Measurements from ENCODE around the gene TNFRSF4.

DNA sequence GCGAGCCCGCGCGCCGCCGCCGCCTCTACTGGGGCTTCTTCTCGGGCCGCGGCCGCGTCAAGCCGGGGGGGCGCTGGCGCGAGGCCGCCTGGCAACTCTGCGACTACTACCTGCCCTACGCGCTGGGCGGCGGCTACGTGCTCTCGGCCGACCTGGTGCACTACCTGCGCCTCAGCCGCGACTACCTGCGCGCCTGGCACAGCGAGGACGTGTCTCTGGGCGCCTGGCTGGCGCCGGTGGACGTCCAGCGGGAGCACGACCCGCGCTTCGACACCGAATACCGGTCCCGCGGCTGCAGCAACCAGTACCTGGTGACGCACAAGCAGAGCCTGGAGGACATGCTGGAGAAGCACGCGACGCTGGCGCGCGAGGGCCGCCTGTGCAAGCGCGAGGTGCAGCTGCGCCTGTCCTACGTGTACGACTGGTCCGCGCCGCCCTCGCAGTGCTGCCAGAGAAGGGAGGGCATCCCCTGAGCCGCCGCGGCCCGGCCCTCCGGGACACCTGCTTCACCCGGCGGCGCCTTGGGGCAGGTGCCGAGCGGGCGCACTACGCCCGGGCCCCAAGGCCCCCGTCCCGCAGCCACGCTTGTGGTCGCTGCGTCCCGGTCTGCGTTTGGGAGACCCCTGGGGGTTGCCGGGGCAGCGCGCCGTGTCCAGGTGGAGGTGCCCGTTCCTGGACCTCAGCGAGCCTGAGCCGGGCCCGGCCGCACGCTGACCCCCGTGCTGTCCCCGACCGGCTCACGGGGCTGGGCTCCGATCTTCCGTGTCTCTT lies 19.0 kb upstream of the TNFRSF4 start:
- TF ChIP-seq, protein P1, sequence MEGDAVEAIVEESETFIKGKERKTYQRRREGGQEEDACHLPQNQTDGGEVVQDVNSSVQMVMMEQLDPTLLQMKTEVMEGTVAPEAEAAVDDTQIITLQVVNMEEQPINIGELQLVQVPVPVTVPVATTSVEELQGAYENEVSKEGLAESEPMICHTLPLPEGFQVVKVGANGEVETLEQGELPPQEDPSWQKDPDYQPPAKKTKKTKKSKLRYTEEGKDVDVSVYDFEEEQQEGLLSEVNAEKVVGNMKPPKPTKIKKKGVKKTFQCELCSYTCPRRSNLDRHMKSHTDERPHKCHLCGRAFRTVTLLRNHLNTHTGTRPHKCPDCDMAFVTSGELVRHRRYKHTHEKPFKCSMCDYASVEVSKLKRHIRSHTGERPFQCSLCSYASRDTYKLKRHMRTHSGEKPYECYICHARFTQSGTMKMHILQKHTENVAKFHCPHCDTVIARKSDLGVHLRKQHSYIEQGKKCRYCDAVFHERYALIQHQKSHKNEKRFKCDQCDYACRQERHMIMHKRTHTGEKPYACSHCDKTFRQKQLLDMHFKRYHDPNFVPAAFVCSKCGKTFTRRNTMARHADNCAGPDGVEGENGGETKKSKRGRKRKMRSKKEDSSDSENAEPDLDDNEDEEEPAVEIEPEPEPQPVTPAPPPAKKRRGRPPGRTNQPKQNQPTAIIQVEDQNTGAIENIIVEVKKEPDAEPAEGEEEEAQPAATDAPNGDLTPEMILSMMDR (IDR thresholded peaks at IDR 0.05): no peak
- no peak for TF ChIP-seq POLR2A (IDR thresholded peaks at IDR 0.05)
